RWPE2 (cell line): ENCODE measurements around the gene RDH13.
"Not testable (repeated sequence)": the region's sequence is repeated elsewhere in the genome, so short reads cannot be mapped to it uniquely, and the experiment has no call there.

Source experiments
- ATAC-seq: fragments of 200-7000 bp; cut with Tn5 transposase; 3 replicates; pipeline ENCODE4 v1.9.1; 2021; ENCODE audit warnings: low read depth
- DNase-seq: peaks from one replicate; pipeline ENCODE4 v3.0.0-alpha.2; 2020; ENCODE audit warnings: low spot score
- H3K27ac ChIP-seq: fragments of 450-650 bp; 2 replicates; pipeline ENCODE4 v1.5.1; 2017; ENCODE audit warnings: mild to moderate bottlenecking; ENCODE audit not compliant: poor library complexity, severe bottlenecking
- H3K27me3 ChIP-seq: fragments of 250-450 bp; sonication (Bioruptor Pico); 2 replicates; pipeline ENCODE4 v1.5.1; 2021; ENCODE audit warnings: mild to moderate bottlenecking, moderate library complexity; ENCODE audit not compliant: insufficient read depth, poor library complexity, severe bottlenecking
- H3K36me3 ChIP-seq: fragments of 250-450 bp; sonication (Bioruptor Pico); 2 replicates; pipeline ENCODE4 v1.5.1; 2020; ENCODE audit warnings: low read depth, mild to moderate bottlenecking, moderate library complexity
- H3K4me1 ChIP-seq: fragments of 250-450 bp; sonication (Bioruptor Pico); 2 replicates; pipeline ENCODE4 v1.5.1; 2021; ENCODE audit warnings: mild to moderate bottlenecking, moderate library complexity; ENCODE audit not compliant: insufficient read depth, poor library complexity, severe bottlenecking
- H3K4me3 ChIP-seq: fragments of 250-450 bp; sonication (Bioruptor Pico); 2 replicates; pipeline ENCODE4 v1.5.1; 2021; ENCODE audit warnings: mild to moderate bottlenecking, moderate library complexity; ENCODE audit not compliant: severe bottlenecking
- H3K9me3 ChIP-seq: fragments of 250-450 bp; sonication (Bioruptor Pico); 2 replicates; pipeline ENCODE4 v1.5.1; 2021; ENCODE audit warnings: mild to moderate bottlenecking, moderate library complexity; ENCODE audit not compliant: severe bottlenecking
- TF ChIP-seq, protein P1 (sequence below): fragments of 450-650 bp; IDR thresholded peaks from one replicate; pipeline ENCODE4 v1.5.1; 2017; ENCODE audit warnings: mild to moderate bottlenecking, moderate library complexity; ENCODE audit not compliant: poor library complexity, severe bottlenecking

The RDH13 gene

DNA sequence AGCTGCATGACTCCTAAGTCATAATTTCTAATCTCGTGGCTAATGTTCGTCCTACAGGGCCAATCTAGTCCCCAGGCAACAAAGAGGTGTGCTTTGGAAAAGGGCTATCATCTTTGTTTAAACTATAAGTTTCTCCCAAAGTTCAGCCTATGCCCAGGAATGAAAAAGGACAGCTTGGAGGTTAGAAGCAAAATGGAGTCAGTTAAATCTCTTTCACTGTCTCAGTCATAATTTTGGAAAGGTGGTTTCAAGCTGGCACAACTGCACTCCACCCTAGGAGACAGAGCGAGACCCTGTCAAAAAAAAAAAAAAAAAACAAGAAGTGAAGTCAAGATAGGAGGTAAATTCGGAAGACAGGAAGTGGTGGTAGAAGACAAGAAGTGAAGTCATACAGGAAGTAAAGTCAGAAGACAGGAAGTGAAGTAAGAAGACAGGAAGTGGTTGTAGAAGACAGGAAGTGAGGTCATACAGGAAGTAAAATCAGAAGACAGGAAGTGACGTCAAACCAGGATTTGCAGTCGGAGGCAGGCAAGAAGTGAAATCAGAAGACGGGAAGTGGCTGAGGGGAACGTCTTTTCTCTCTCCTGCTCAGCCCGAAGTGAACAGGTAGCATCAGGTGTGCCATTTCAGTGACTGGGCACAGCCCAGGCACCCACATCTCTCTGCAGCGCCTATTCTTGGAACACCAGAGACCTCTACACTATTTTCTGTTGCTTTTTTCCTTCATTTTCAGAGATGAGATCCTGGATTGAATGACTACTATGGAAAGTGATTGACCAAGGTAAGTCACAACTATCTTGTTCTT is 57.1 kb downstream of the RDH13 start:
- H3K36me3 ChIP-seq: no peaks in the 10 kb centered on the region
- H3K9me3 ChIP-seq: peaks cover 1% of the 10 kb centered on the region
- H3K27me3 ChIP-seq: no peaks in the 10 kb centered on the region
- H3K4me3 ChIP-seq: peak overlapping the region; percentile 29
- DNase-seq (no peak), ATAC-seq (peak; percentile 78)
- H3K27ac ChIP-seq: peak overlapping the region; percentile 60
- no peaks in the 10 kb centered on the region for H3K4me1 ChIP-seq
- TF ChIP-seq, protein P1, sequence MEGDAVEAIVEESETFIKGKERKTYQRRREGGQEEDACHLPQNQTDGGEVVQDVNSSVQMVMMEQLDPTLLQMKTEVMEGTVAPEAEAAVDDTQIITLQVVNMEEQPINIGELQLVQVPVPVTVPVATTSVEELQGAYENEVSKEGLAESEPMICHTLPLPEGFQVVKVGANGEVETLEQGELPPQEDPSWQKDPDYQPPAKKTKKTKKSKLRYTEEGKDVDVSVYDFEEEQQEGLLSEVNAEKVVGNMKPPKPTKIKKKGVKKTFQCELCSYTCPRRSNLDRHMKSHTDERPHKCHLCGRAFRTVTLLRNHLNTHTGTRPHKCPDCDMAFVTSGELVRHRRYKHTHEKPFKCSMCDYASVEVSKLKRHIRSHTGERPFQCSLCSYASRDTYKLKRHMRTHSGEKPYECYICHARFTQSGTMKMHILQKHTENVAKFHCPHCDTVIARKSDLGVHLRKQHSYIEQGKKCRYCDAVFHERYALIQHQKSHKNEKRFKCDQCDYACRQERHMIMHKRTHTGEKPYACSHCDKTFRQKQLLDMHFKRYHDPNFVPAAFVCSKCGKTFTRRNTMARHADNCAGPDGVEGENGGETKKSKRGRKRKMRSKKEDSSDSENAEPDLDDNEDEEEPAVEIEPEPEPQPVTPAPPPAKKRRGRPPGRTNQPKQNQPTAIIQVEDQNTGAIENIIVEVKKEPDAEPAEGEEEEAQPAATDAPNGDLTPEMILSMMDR: no peak

- no peak for DNase-seq
- H3K9me3 ChIP-seq: peaks cover 1% of the 10 kb centered on the region
- peaks cover 3% of the 10 kb centered on the region; the same call in 1 of the 2 replicates for H3K36me3 ChIP-seq
- TF ChIP-seq, protein P1: no peak
- H3K27ac ChIP-seq: no peak overlapping the region
- no peak; the same call in 2 of the 3 replicates for ATAC-seq
- no peaks in the 10 kb centered on the region for H3K27me3 ChIP-seq
- no peaks in the 10 kb centered on the region for H3K4me1 ChIP-seq
- no peak overlapping the region for H3K4me3 ChIP-seq
Observed at GRCh38 chr19:55000761-55001160, 62.2 kb downstream of the RDH13 start.

DNA sequence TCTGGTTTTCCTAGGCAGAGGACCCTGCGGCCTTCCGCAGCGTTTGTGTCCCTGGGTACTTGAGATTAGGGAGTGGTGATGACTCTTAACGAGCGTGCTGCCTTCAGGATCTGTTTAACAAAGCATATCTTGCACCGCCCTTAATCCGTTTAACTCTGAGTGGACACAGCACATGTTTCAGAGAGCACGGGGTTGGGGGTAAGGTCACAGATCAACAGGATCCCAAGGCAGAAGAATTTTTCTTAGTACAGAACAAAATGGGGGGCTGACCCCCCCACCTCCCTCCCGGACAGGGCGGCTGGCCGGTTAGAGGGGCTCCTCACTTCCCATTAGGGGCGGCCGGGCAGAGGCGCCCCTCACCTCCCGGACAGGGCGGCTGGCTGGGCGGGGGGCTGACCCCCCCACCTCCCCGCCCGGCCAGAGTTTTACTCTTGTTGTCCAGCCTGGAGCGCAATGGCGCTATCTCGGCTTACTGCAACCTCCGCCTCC is 64.2 kb downstream of the RDH13 start:
- H3K27ac ChIP-seq, ATAC-seq, H3K27me3 ChIP-seq, H3K4me1 ChIP-seq, H3K36me3 ChIP-seq, H3K4me3 ChIP-seq, DNase-seq, H3K9me3 ChIP-seq: not testable (repeated sequence)

DNA sequence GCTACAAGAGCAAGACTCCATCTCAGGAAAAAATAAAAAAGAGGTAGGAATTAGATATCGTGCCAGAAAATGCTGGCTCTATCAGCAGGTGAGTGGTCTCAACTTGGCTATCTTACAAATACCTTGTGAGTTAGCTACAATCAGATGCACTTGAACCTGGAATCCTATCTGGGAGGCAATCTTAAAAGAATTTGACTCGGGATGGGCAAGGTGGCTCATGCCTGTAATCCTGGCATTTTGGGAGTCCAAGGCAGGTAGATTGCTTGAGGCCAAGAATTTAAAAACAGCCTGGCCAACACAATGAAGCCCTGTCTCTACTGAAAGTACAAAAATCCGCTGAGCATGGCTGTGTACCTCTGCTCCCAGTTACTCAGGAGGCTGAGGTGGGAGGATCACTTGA is 67.4 kb downstream of the RDH13 start:
- Histone ChIP-seq H3K27ac (no peak overlapping the region), H3K27me3 (no peaks in the 10 kb centered on the region), H3K36me3 (peaks cover 3% of the 10 kb centered on the region; the same call in 1 of the 2 replicates), H3K4me3 (no peak overlapping the region), H3K9me3 (no peaks in the 10 kb centered on the region), H3K4me1 (no peaks in the 10 kb centered on the region)
- DNase-seq (no peak), ATAC-seq (no peak)
- TF ChIP-seq, protein P1: no peak
